Fibroblast of lung (primary cell): ENCODE results near the gene UFC1.

Experiments
- EZH2 ChIP-seq: IDR thresholded peaks from 2 replicates; pipeline ENCODE4 v1.5.1; 2012; ENCODE audit warnings: low read length, control low read depth, mild to moderate bottlenecking; ENCODE audit errors: missing control alignments
- TF ChIP-seq, protein P1 (sequence below), 2 donors: IDR thresholded peaks in 1 of 2; conservative IDR thresholded peaks in 1 of 2; 1 replicate in 1 of 2; 2 replicates in 1 of 2; pipeline ENCODE4 v1.5.1; 2011 to 2012; ENCODE audit warnings: low read length in 2 of 2, control low read depth in 1 of 2, inconsistent platforms in 1 of 2, low read depth in 1 of 2, mild to moderate bottlenecking in 1 of 2

DNA sequence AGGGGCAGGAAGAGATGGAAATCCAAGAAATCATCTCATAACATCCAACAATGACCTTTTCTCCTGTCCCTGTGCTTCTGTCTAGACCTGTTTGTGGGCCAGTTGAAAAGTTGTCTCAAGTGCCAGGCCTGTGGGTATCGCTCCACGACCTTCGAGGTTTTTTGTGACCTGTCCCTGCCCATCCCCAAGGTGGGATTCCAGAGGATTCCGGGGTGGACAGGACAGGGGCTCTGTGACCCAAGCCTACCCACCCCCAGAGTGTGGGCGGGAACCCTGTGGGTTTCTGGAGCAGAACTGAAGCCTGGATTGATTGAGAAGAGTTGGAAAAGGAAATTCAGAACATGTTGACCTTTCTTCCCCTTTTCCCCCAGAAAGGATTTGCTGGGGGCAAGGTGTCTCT is 10.0 kb downstream of the UFC1 start:
- TF ChIP-seq, protein P1, sequence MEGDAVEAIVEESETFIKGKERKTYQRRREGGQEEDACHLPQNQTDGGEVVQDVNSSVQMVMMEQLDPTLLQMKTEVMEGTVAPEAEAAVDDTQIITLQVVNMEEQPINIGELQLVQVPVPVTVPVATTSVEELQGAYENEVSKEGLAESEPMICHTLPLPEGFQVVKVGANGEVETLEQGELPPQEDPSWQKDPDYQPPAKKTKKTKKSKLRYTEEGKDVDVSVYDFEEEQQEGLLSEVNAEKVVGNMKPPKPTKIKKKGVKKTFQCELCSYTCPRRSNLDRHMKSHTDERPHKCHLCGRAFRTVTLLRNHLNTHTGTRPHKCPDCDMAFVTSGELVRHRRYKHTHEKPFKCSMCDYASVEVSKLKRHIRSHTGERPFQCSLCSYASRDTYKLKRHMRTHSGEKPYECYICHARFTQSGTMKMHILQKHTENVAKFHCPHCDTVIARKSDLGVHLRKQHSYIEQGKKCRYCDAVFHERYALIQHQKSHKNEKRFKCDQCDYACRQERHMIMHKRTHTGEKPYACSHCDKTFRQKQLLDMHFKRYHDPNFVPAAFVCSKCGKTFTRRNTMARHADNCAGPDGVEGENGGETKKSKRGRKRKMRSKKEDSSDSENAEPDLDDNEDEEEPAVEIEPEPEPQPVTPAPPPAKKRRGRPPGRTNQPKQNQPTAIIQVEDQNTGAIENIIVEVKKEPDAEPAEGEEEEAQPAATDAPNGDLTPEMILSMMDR (conservative IDR thresholded peaks at IDR 0.05 in 1 of 2, IDR thresholded peaks at IDR 0.05 in 1 of 2; ENCODE audit: low read depth in 1 of 2, low read length in 2 of 2) = no peak
- no peak for TF ChIP-seq EZH2
